Natural killer cell (primary cell): ENCODE results near the gene CEP350. TPM values are rescaled to one million over a fixed set of nuclear protein-coding genes. Genes with fewer than 3 reads are reported as not detected.

Source experiments
- ATAC-seq, 3 donors: fragments of 150-1000 bp in 2 of 3; fragments of 200-7000 bp in 1 of 3; cut with Tn5 transposase; 1 replicate in 1 of 3; 2 replicates in 2 of 3; pipeline ENCODE4 v1.10.0; 2021; ENCODE audit warnings: mild to moderate bottlenecking in 2 of 3, moderate library complexity in 2 of 3
- DNase-seq, 2 donors: peaks; one replicate each; pipeline versions ENCODE4 v3.0.0 to v3.0.0-alpha.2; 2013 to 2021; ENCODE audit warnings: mixed read lengths in 1 of 2
- H3K27ac ChIP-seq: one replicate; pipeline ENCODE4 v1.5.1; 2013; ENCODE audit warnings: mild to moderate bottlenecking, low read length
- H3K27me3 ChIP-seq: one replicate; pipeline ENCODE4 v1.6.1; 2013; ENCODE audit warnings: low read length; ENCODE audit not compliant: control insufficient read depth, insufficient read depth
- H3K36me3 ChIP-seq: one replicate; pipeline ENCODE4 v1.6.1; 2013; ENCODE audit warnings: low read length; ENCODE audit not compliant: control insufficient read depth, insufficient read depth
- H3K4me1 ChIP-seq: one replicate; pipeline ENCODE4 v1.6.1; 2013; ENCODE audit warnings: low read length; ENCODE audit not compliant: control insufficient read depth, insufficient read depth
- H3K4me3 ChIP-seq: one replicate; pipeline ENCODE4 v1.5.1; 2013; ENCODE audit warnings: low read length
- H3K9me3 ChIP-seq: one replicate; pipeline ENCODE4 v1.6.1; 2013; ENCODE audit warnings: low read length; ENCODE audit not compliant: control insufficient read depth, insufficient read depth
- H3K27ac Mint-ChIP-seq, 2 donors: one replicate each; pipeline ENCODE4 v1.8.0; 2022; ENCODE audit warnings: mild to moderate bottlenecking in 2 of 2, mixed read lengths in 2 of 2, moderate library complexity in 1 of 2
- H3K27me3 Mint-ChIP-seq, 2 donors: one replicate each; pipeline ENCODE4 v1.8.0; 2022; ENCODE audit warnings: low read depth in 2 of 2, mixed read lengths in 2 of 2
- H3K36me3 Mint-ChIP-seq: one replicate; pipeline ENCODE4 v1.8.0; 2022; ENCODE audit warnings: mixed read lengths
- H3K4me1 Mint-ChIP-seq, 2 donors: one replicate each; pipeline ENCODE4 v1.8.0; 2022; ENCODE audit warnings: mixed read lengths in 2 of 2
- H3K4me3 Mint-ChIP-seq: one replicate; pipeline ENCODE4 v1.8.0; 2022; ENCODE audit warnings: mild to moderate bottlenecking, moderate library complexity, mixed read lengths
- H3K9me3 Mint-ChIP-seq, 2 donors: one replicate each; pipeline ENCODE4 v1.8.0; 2022; ENCODE audit warnings: mixed read lengths in 2 of 2
- WGBS: methylation state at CpG from one replicate; pipeline ENCODE4 v1.1.7; 2013; ENCODE audit warnings: missing lambda C conversion rate; ENCODE audit not compliant: insufficient coverage; 5-methylcytosine and 5-hydroxymethylcytosine counted together
- intact Hi-C: fragments of 100-400 bp; cut with micrococcal nuclease; formaldehyde crosslinking; loops from one replicate; pipeline ENCODE4 v1.14.2; 2022
- total RNA-seq, 4 donors: library from RNA; stranded (reverse); fragments of 120-200 nt in 1 of 4; gene quantifications; one replicate each; pipeline versions ENCODE4 v1.2.3 to v1.2.4, GENCODE V29; 2013 to 2022
- TF ChIP-seq, protein P1 (sequence below): fragments of 200-600 bp; IDR thresholded peaks from one replicate; pipeline ENCODE4 v1.8.0; 2022; ENCODE audit warnings: antibody characterized with exemption

CEP350 gene
- total RNA-seq, 3 donors from 2014 or later (not counting 1 experiment from before 2014, with no cell fraction given): 66.9 to 83.7 (median 75.3) TPM

DNA sequence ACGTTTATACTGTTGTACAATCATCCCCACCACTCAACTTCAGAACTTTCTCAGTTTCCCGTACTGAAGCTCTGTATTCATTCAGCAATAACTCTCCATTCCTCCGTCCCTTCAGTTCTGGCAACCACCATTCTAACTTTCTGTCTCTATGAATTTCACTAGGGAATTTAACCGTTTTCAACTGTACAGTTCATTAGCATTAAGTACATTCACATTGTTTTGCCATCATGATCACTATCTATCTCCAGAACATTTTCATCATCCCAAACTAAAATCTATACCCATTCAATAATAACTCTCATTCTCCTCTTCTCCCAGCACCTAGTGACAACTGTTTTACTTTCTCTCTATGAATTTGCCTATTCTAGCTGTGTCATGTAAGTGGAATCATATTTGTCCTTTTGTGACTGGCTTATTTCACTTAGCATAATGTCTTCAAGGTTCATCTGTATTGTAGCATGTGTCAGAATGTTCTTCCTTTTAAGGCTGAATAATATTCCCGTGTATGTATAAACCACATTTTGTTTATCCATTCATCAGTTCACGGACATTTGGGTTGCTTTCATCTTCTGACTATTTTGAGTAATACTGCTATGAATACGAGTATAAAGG lies 75.0 kb downstream of the CEP350 start:
- H3K36me3 Mint-ChIP-seq: peaks cover 7% of the 10 kb centered on the region
- H3K4me3 Mint-ChIP-seq: no peak overlapping the region
- TF ChIP-seq, protein P1, sequence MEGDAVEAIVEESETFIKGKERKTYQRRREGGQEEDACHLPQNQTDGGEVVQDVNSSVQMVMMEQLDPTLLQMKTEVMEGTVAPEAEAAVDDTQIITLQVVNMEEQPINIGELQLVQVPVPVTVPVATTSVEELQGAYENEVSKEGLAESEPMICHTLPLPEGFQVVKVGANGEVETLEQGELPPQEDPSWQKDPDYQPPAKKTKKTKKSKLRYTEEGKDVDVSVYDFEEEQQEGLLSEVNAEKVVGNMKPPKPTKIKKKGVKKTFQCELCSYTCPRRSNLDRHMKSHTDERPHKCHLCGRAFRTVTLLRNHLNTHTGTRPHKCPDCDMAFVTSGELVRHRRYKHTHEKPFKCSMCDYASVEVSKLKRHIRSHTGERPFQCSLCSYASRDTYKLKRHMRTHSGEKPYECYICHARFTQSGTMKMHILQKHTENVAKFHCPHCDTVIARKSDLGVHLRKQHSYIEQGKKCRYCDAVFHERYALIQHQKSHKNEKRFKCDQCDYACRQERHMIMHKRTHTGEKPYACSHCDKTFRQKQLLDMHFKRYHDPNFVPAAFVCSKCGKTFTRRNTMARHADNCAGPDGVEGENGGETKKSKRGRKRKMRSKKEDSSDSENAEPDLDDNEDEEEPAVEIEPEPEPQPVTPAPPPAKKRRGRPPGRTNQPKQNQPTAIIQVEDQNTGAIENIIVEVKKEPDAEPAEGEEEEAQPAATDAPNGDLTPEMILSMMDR: no peak
- peaks cover 0 to 5% of the 10 kb centered on the region in 2 donors for H3K4me1 Mint-ChIP-seq
- 80% methylated on average over 4 of the region's 7 CpGs for WGBS
- H3K27ac Mint-ChIP-seq: peak overlapping the region in 1 of 2 donors; percentile 0
- Histone ChIP-seq H3K4me3 (no peak overlapping the region), H3K9me3 (no peaks in the 10 kb centered on the region), H3K27ac (no peak overlapping the region), H3K36me3 (peaks cover 49% of the 10 kb centered on the region), H3K27me3 (no peaks in the 10 kb centered on the region), H3K4me1 (no peaks in the 10 kb centered on the region)
- no peak for DNase-seq
- no peaks in the 10 kb centered on the region for H3K27me3 Mint-ChIP-seq
- ATAC-seq: no peak
- no peaks in the 10 kb centered on the region for H3K9me3 Mint-ChIP-seq
- intact Hi-C loops: loop anchor here (10.0 kb wide), 1 partner anchor 165 kb away; no protein-coding TSS in a partner anchor

DNA sequence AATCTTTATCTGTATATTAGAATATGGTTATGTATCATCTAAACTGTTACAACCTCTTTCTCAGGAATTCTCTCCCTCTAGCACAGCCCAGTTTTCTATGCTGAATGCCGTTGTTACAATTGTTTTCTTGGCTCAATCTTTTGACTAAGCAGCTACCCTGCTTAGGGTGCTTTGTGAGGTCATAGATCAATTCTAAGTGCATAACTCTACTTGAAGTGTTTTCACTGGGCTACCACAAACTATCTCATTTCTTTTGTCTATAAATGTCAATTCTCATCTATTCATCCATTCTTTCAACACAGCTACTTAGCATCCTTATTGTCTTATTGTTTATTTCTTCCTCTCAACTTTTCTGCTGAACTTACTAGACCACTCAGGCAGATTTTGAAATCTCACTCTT lies 77.1 kb downstream of the CEP350 start:
- Mint-ChIP-seq H3K4me1 (peaks cover 0 to 2% of the 10 kb centered on the region in 2 donors), H3K27me3 (no peaks in the 10 kb centered on the region), H3K9me3 (no peaks in the 10 kb centered on the region), H3K4me3 (no peak overlapping the region), H3K27ac (peak overlapping the region in 1 of 2 donors; percentile 1), H3K36me3 (peaks cover 2% of the 10 kb centered on the region)
- ATAC-seq: no peak
- intact Hi-C loops: no loop called here
- Histone ChIP-seq H3K4me3 (no peak overlapping the region), H3K9me3 (no peaks in the 10 kb centered on the region), H3K36me3 (peaks cover 50% of the 10 kb centered on the region), H3K27me3 (no peaks in the 10 kb centered on the region), H3K4me1 (no peaks in the 10 kb centered on the region), H3K27ac (no peak overlapping the region)
- DNase-seq: no peak
- TF ChIP-seq, protein P1: no peak
- 100% methylated on average over 1 of the region's 1 CpG for WGBS

DNA sequence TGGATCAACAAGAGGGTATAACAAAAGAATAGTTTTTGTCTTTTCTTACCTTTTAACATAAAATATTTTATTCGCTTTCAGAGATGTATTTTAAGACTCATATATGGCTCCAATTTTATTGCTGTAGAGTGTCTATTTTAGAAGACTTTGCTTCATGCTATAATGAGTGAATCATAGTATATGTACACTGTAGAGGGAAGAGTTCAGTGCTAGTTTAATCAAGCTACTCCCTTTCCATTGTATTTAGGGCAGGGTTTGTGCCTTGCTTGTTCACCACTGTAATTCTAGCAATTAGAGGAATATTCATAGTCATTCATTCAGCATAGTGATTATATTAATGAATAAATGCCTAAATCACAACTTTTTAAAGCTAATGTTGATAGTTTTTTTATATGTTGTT lies 78.8 kb downstream of the CEP350 start:
- H3K9me3 ChIP-seq: no peaks in the 10 kb centered on the region
- no CpG with 5 or more reads among the region's 1 CpG for WGBS
- no peaks in the 10 kb centered on the region for H3K9me3 Mint-ChIP-seq
- no peak overlapping the region for H3K27ac Mint-ChIP-seq
- no peaks in the 10 kb centered on the region for H3K27me3 Mint-ChIP-seq
- ATAC-seq: no peak
- intact Hi-C loops: no loop called here
- TF ChIP-seq, protein P1: no peak
- no peak overlapping the region for H3K27ac ChIP-seq
- H3K4me1 ChIP-seq: no peaks in the 10 kb centered on the region
- H3K27me3 ChIP-seq: no peaks in the 10 kb centered on the region
- no peak overlapping the region for H3K4me3 Mint-ChIP-seq
- no peaks in the 10 kb centered on the region for H3K36me3 Mint-ChIP-seq
- no peaks in the 10 kb centered on the region for H3K4me1 Mint-ChIP-seq
- no peak for DNase-seq
- no peak overlapping the region for H3K4me3 ChIP-seq
- peaks cover 48% of the 10 kb centered on the region for H3K36me3 ChIP-seq

DNA sequence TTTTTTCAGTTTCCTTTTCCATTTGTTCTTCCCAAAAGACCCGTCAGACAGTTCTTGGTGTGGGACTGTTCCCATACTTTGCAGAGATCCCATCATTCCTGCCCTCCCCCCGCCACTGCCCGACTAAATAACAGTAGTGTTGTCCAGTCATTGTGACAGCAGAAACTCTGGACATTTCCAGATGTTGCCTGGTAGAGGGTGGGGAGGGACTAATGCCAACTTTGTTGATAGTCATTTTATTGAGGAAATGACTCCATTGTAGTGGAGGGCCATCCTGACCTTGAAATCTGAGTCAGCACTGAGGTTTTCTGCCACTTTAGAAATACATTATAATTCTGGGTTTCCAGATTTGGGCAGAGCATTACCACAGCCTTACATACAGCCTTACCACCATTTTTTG lies 85.4 kb downstream of the CEP350 start:
- TF ChIP-seq, protein P1: no peak
- Histone ChIP-seq H3K27ac (no peak overlapping the region), H3K36me3 (peaks cover 56% of the 10 kb centered on the region), H3K4me1 (no peaks in the 10 kb centered on the region), H3K9me3 (no peaks in the 10 kb centered on the region), H3K4me3 (no peak overlapping the region), H3K27me3 (no peaks in the 10 kb centered on the region)
- Mint-ChIP-seq H3K36me3 (peaks cover 9% of the 10 kb centered on the region), H3K27me3 (no peaks in the 10 kb centered on the region), H3K4me1 (no peaks in the 10 kb centered on the region), H3K9me3 (no peaks in the 10 kb centered on the region), H3K4me3 (no peak overlapping the region), H3K27ac (no peak overlapping the region)
- WGBS: 100% methylated on average over 3 of the region's 3 CpGs
- DNase-seq: no peak
- ATAC-seq: no peak
- intact Hi-C loops: no loop called here
